HG02588 (cell line): ENCODE results near the gene LRCH4.
A peak's percentile ranks its signal among the peaks of the same experiment; 100 is the strongest.
"Not testable (repeated sequence)": the region's sequence is repeated elsewhere in the genome, so short reads cannot be mapped to it uniquely, and the experiment has no call there.

Experiments
- ATAC-seq: cut with Tn5 transposase; IDR thresholded peaks from one replicate; pipeline ENCODE4 v1.9.1; 2021; ENCODE audit warnings: mild to moderate bottlenecking, moderate library complexity; ENCODE audit not compliant: unreplicated experiment

The LRCH4 gene

GRCh38 chr7:100568896-100569844 lies 16.8 kb downstream of the LRCH4 start:
- ATAC-seq: peak; percentile 43

GRCh38 chr7:100568176-100568895 lies 17.6 kb downstream of the LRCH4 start:
- no peak for ATAC-seq

- no peak for ATAC-seq
Observed at GRCh38 chr7:100567751-100568175, 18.2 kb downstream of the LRCH4 start.

- no peak for ATAC-seq
Observed at GRCh38 chr7:100567031-100567730, 18.7 kb downstream of the LRCH4 start.

- ATAC-seq: no peak
Observed at GRCh38 chr7:100566018-100566531, 19.9 kb downstream of the LRCH4 start.

- ATAC-seq: no peak
Observed at GRCh38 chr7:100565133-100565571, 20.8 kb downstream of the LRCH4 start.

- not testable (repeated sequence) for ATAC-seq
Observed at GRCh38 chr7:100564405-100564804, 21.5 kb downstream of the LRCH4 start.

GRCh38 chr7:100563809-100564400 lies 22.0 kb downstream of the LRCH4 start:
- peak; percentile 45 for ATAC-seq

GRCh38 chr7:100563100-100563564 lies 22.8 kb downstream of the LRCH4 start:
- ATAC-seq: no peak

GRCh38 chr7:100562195-100563099 lies 23.5 kb downstream of the LRCH4 start:
- ATAC-seq: no peak

- ATAC-seq: no peak
Observed at GRCh38 chr7:100561491-100562194, 24.3 kb downstream of the LRCH4 start.

- ATAC-seq: no peak
Observed at GRCh38 chr7:100559127-100559526, 26.8 kb downstream of the LRCH4 start.

GRCh38 chr7:100556541-100556940 lies 29.4 kb downstream of the LRCH4 start:
- ATAC-seq: no peak

- ATAC-seq: no peak
Observed at GRCh38 chr7:100555701-100556100, 30.2 kb downstream of the LRCH4 start.

- no peak for ATAC-seq
Observed at GRCh38 chr7:100553032-100553431, 32.9 kb downstream of the LRCH4 start.

GRCh38 chr7:100552532-100552931 lies 33.4 kb downstream of the LRCH4 start:
- no peak for ATAC-seq

GRCh38 chr7:100548446-100548845 lies 37.5 kb downstream of the LRCH4 start:
- ATAC-seq: not testable (repeated sequence)

GRCh38 chr7:100547872-100548271 lies 38.1 kb downstream of the LRCH4 start:
- no peak for ATAC-seq
